Panc1 (cell line): Measurements from ENCODE around the gene PIEZO1. TPM values are rescaled to one million over a fixed set of nuclear protein-coding genes. Genes with fewer than 3 reads are reported as not detected.

Experiments
- ATAC-seq: fragments of 200-7000 bp; cut with Tn5 transposase; 2 replicates; pipeline ENCODE4 v1.9.1; 2020; ENCODE audit warnings: mild to moderate bottlenecking, moderate library complexity
- BruUV-seq: library from RNA; stranded (reverse); fragments of 400-500 nt; replicated peaks from 2 replicates; lab custom pipeline; 2021; lab: Mats Ljungman, UMichigan
- CTCF ChIA-PET: fragments of 300-600 bp; sonication (Branson Sonifier 250); formaldehyde crosslinking; loops from one replicate; lab custom pipeline; 2022; ENCODE audit warnings: antibody characterized with exemption; lab: Charles Lee
- POLR2A ChIA-PET: fragments of 300-600 bp; sonication (Branson Sonifier 250); formaldehyde crosslinking; loops from one replicate; lab custom pipeline; 2022; ENCODE audit warnings: antibody characterized with exemption; lab: Charles Lee
- DNase-seq: peaks from one replicate; pipeline ENCODE4 v3.0.0-alpha.2; 2010; ENCODE audit warnings: low read depth, low spot score
- H3K27ac ChIP-seq: 2 replicates; pipeline ENCODE4 v1.5.1; 2011; ENCODE audit warnings: mild to moderate bottlenecking, low read length, inconsistent platforms
- H3K27me3 ChIP-seq: fragments of 200-500 bp; sonication (Bioruptor generic); 2 replicates; pipeline ENCODE4 v1.6.0; 2014; ENCODE audit warnings: low read length, inconsistent platforms; ENCODE audit not compliant: control insufficient read depth, insufficient read depth
- H3K36me3 ChIP-seq: fragments of 200-500 bp; sonication (Bioruptor generic); 2 replicates; pipeline ENCODE4 v1.5.1; 2014; ENCODE audit warnings: inconsistent platforms, mild to moderate bottlenecking, low read length, moderate library complexity; ENCODE audit not compliant: control insufficient read depth, insufficient read depth
- H3K4me1 ChIP-seq: 2 replicates; pipeline ENCODE4 v1.5.1; 2011; ENCODE audit warnings: inconsistent platforms, mild to moderate bottlenecking, low read length, moderate library complexity; ENCODE audit not compliant: control insufficient read depth, insufficient read depth
- H3K4me3 ChIP-seq, 2 experiments: 2 replicates each; pipeline ENCODE4 v1.5.1; 2011 to 2012; ENCODE audit warnings: low read depth in 2 of 2, low read length in 2 of 2, mild to moderate bottlenecking in 2 of 2, inconsistent platforms in 1 of 2, moderate library complexity in 1 of 2
- H3K9me3 ChIP-seq: fragments of 200-500 bp; sonication (Bioruptor generic); 2 replicates; pipeline ENCODE4 v1.5.1; 2014; ENCODE audit warnings: low read depth, mild to moderate bottlenecking, inconsistent platforms, low read length, moderate library complexity; ENCODE audit not compliant: control insufficient read depth, insufficient read depth
- POLR2AphosphoS5 ChIP-seq: IDR thresholded peaks from 2 replicates; pipeline ENCODE4 v1.6.1; 2012; ENCODE audit warnings: mild to moderate bottlenecking, low read depth, low read length, moderate library complexity
- SIN3A ChIP-seq: IDR thresholded peaks from 2 replicates; pipeline ENCODE4 v1.6.1; 2012; ENCODE audit warnings: low read depth, mild to moderate bottlenecking, low read length, moderate library complexity, borderline replicate concordance; ENCODE audit not compliant: insufficient read depth
- TCF7L2 ChIP-seq: IDR thresholded peaks from 2 replicates; pipeline ENCODE4 v1.6.1; 2011; ENCODE audit warnings: mild to moderate bottlenecking, low read depth, low read length, inconsistent platforms
- in situ Hi-C: cut with HindIII; loops from 2 replicates; pipeline ENCODE4 v1.10.0; 2016; ENCODE audit warnings: low sequenced_read_pairs, low pct_unique_long_range_greater_than_20kb
- intact Hi-C: fragments of 100-400 bp; cut with micrococcal nuclease; formaldehyde crosslinking; loops from one replicate; pipeline ENCODE4 v1.10.0; 2022; ENCODE audit not compliant: unreplicated experiment
- total RNA-seq: library from RNA; stranded (reverse); gene quantifications from one replicate; pipeline ENCODE4 v1.2.1, GENCODE V29; 2021; ENCODE audit not compliant: unreplicated experiment
- TF ChIP-seq, protein P1 (sequence below), 2 experiments: IDR thresholded peaks; 2 replicates each; pipeline ENCODE4 v1.6.1; 2011 to 2012; ENCODE audit warnings: low read depth in 2 of 2, control low read depth in 1 of 2, low read length in 1 of 2, mild to moderate bottlenecking in 1 of 2, moderate library complexity in 1 of 2; ENCODE audit not compliant: insufficient read depth in 1 of 2
- TF ChIP-seq, protein P2 (sequence below): fragments of 450-650 bp; IDR thresholded peaks from 2 replicates; pipeline ENCODE4 v1.5.1; 2017; ENCODE audit warnings: mild to moderate bottlenecking

PIEZO1 gene
- total RNA-seq, 1 experiment from 2014 or later: 175 TPM

DNA sequence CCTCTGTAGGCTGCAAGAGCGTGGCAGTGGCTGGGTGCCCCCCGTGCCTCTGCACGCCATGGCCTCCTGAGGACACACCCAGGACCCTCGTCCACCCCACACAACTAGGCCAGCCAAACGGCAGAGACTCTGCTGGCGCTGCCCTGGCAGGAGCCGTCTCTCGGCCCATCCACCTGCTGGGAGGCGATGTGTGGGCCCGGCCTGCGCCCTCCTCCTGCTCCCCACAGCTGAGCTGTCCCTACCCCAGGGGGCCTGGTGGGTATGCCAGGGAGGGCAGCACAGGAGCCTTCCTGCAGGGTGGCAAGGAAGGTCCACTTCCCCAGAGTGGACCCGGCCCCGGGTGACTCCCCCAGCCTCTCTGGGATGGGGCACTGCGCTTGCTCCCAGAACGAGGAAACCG, 85.8 kb downstream of the PIEZO1 start:
- ChIA-PET POLR2A (no interaction called here), CTCF (no interaction called here)
- ATAC-seq (no peak), DNase-seq (no peak)
- no TSS peak for BruUV-seq
- intact Hi-C loops: no loop called here
- Histone ChIP-seq H3K27ac (no peak overlapping the region), H3K27me3 (no peaks in the 10 kb centered on the region), H3K9me3 (no peaks in the 10 kb centered on the region), H3K36me3 (no peaks in the 10 kb centered on the region), H3K4me3 (no peak overlapping the region), H3K4me1 (no peaks in the 10 kb centered on the region)
- in situ Hi-C loops: no loop called here
- TF ChIP-seq POLR2AphosphoS5 (no peak), SIN3A (no peak), TCF7L2 (no peak)
- TF ChIP-seq, protein P1, sequence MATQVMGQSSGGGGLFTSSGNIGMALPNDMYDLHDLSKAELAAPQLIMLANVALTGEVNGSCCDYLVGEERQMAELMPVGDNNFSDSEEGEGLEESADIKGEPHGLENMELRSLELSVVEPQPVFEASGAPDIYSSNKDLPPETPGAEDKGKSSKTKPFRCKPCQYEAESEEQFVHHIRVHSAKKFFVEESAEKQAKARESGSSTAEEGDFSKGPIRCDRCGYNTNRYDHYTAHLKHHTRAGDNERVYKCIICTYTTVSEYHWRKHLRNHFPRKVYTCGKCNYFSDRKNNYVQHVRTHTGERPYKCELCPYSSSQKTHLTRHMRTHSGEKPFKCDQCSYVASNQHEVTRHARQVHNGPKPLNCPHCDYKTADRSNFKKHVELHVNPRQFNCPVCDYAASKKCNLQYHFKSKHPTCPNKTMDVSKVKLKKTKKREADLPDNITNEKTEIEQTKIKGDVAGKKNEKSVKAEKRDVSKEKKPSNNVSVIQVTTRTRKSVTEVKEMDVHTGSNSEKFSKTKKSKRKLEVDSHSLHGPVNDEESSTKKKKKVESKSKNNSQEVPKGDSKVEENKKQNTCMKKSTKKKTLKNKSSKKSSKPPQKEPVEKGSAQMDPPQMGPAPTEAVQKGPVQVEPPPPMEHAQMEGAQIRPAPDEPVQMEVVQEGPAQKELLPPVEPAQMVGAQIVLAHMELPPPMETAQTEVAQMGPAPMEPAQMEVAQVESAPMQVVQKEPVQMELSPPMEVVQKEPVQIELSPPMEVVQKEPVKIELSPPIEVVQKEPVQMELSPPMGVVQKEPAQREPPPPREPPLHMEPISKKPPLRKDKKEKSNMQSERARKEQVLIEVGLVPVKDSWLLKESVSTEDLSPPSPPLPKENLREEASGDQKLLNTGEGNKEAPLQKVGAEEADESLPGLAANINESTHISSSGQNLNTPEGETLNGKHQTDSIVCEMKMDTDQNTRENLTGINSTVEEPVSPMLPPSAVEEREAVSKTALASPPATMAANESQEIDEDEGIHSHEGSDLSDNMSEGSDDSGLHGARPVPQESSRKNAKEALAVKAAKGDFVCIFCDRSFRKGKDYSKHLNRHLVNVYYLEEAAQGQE (IDR thresholded peaks at IDR 0.05; ENCODE audit: insufficient read depth in 1 of 2, low read depth in 2 of 2, low read length in 1 of 2): no peak
- TF ChIP-seq, protein P2, sequence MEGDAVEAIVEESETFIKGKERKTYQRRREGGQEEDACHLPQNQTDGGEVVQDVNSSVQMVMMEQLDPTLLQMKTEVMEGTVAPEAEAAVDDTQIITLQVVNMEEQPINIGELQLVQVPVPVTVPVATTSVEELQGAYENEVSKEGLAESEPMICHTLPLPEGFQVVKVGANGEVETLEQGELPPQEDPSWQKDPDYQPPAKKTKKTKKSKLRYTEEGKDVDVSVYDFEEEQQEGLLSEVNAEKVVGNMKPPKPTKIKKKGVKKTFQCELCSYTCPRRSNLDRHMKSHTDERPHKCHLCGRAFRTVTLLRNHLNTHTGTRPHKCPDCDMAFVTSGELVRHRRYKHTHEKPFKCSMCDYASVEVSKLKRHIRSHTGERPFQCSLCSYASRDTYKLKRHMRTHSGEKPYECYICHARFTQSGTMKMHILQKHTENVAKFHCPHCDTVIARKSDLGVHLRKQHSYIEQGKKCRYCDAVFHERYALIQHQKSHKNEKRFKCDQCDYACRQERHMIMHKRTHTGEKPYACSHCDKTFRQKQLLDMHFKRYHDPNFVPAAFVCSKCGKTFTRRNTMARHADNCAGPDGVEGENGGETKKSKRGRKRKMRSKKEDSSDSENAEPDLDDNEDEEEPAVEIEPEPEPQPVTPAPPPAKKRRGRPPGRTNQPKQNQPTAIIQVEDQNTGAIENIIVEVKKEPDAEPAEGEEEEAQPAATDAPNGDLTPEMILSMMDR: no peak

DNA sequence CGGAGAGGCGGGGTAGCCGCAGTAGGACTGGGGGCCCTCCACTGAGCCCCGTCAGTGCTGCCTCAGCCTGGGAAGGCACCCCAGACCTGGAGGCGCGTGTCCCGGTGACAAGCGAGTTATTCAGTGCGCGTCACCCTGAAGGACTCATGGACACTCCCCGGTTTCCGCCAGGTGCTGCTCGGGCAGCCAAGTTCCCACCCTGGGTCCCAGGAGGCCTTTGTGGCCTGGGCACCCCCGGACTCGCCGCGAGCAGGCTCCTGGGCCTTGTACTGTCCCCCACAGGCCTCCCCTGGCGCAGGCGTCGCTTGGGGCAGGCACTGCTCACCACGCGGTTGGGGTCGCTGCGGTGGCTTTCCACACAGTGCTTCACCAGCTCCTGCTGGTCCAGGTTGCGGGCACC, 86.4 kb downstream of the PIEZO1 start:
- CTCF ChIA-PET: no interaction called here
- no peaks in the 10 kb centered on the region for H3K9me3 ChIP-seq
- BruUV-seq: no TSS peak
- intact Hi-C loops (no loop called here), in situ Hi-C loops (no loop called here)
- no peaks in the 10 kb centered on the region for H3K27me3 ChIP-seq
- no peak overlapping the region for H3K4me3 ChIP-seq
- TF ChIP-seq, protein P2: no peak
- TF ChIP-seq, protein P1 (IDR thresholded peaks at IDR 0.05; ENCODE audit: insufficient read depth in 1 of 2, low read depth in 2 of 2, low read length in 1 of 2): no peak
- TF ChIP-seq TCF7L2 (no peak), POLR2AphosphoS5 (no peak), SIN3A (no peak)
- POLR2A ChIA-PET: no interaction called here
- no peaks in the 10 kb centered on the region for H3K4me1 ChIP-seq
- DNase-seq: no peak
- H3K36me3 ChIP-seq: no peaks in the 10 kb centered on the region
- no peak overlapping the region for H3K27ac ChIP-seq
- ATAC-seq: no peak
